ENCODE results near the gene ETFBKMT.
"Not testable (repeated sequence)": the region's sequence is repeated elsewhere in the genome, so short reads cannot be mapped to it uniquely, and the experiment has no call there.

Gene ETFBKMT

GRCh38 chr12:31716998-31717397 is 57.5 kb downstream of the ETFBKMT start:
- not testable (repeated sequence) for H3K9me3 ChIP-seq (ENCODE audit: control insufficient read depth, low read length); H3K27me3 ChIP-seq (ENCODE audit: control insufficient read depth, insufficient read depth, low read length, poor library complexity, severe bottlenecking); H3K4me1 ChIP-seq (ENCODE audit: control insufficient read depth, insufficient read depth, low read length); H3K36me3 ChIP-seq (ENCODE audit: control insufficient read depth, insufficient read depth, low read length); H3K27ac ChIP-seq (ENCODE audit: insufficient read depth, low read depth, low read length, poor library complexity, severe bottlenecking); H3K4me3 ChIP-seq (ENCODE audit: insufficient read depth, low read depth, low read length)
- WGBS, 2 experiments: 87 to 98% methylated on average over 3 to 4 of the region's 4 CpGs

GRCh38 chr12:31718542-31719198 is 59.2 kb downstream of the ETFBKMT start:
- 85 to 88% methylated on average over 15 of the region's 15 CpGs for WGBS, 2 experiments
- not testable (repeated sequence) for H3K4me3 ChIP-seq (ENCODE audit: insufficient read depth, low read depth, low read length); H3K9me3 ChIP-seq (ENCODE audit: control insufficient read depth, low read length); H3K27me3 ChIP-seq (ENCODE audit: control insufficient read depth, insufficient read depth, low read length, poor library complexity, severe bottlenecking); H3K27ac ChIP-seq (ENCODE audit: insufficient read depth, low read depth, low read length, poor library complexity, severe bottlenecking); H3K36me3 ChIP-seq (ENCODE audit: control insufficient read depth, insufficient read depth, low read length); H3K4me1 ChIP-seq (ENCODE audit: control insufficient read depth, insufficient read depth, low read length)

GRCh38 chr12:31722580-31722979 is 63.1 kb downstream of the ETFBKMT start:
- Histone ChIP-seq H3K36me3 (ENCODE audit: control insufficient read depth, insufficient read depth, low read length) (no peaks in the 10 kb centered on the region), H3K27me3 (ENCODE audit: control insufficient read depth, insufficient read depth, low read length, poor library complexity, severe bottlenecking) (no peaks in the 10 kb centered on the region), H3K9me3 (ENCODE audit: control insufficient read depth, low read length) (no peaks in the 10 kb centered on the region), H3K4me1 (ENCODE audit: control insufficient read depth, insufficient read depth, low read length) (peaks cover 8% of the 10 kb centered on the region), H3K4me3 (ENCODE audit: insufficient read depth, low read depth, low read length) (no peak overlapping the region), H3K27ac (ENCODE audit: insufficient read depth, low read depth, low read length, poor library complexity, severe bottlenecking) (no peak overlapping the region)
- WGBS, 2 experiments: 87 to 95% methylated on average over 2 of the region's 2 CpGs

Data from ectodermal cell (in vitro differentiated cells).